Hematopoietic multipotent progenitor cell treated with erythropoietin and hydrocortisone succinate and interleukin-3 and kit ligand, for 6 days (in vitro differentiated cells): Measurements from ENCODE around the gene GALNT10.
A peak's percentile ranks its signal among the peaks of the same experiment; 100 is the strongest.

Source experiments
- DNase-seq: peaks from one replicate; pipeline ENCODE4 v3.0.0-alpha.2; 2015

The GALNT10 gene

DNA sequence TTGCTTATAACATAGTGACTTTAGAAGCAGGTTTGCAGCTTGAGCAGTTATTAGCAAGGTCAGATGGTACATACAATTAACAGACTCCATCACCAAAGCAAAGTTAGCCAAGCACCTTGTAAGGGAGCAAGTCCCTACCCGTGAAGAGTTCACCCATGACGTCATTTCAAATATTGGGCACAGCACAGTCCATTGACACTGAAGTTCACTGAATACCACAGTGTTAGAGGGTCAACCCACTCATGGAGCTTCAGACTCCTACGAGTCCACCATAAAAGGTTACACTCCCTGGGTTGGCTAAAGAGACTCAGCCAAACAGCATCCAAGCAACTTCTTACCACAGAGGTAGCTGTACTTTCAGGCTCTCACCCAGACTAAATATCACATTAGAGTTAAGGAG is 77.5 kb downstream of the GALNT10 start:
- no peak for DNase-seq

GRCh38 chr5:154269414-154269813 is 78.9 kb downstream of the GALNT10 start:
- DNase-seq, result no peak

GRCh38 chr5:154271466-154271865 is 80.9 kb downstream of the GALNT10 start:
- no peak for DNase-seq

GRCh38 chr5:154271936-154272514 is 81.5 kb downstream of the GALNT10 start:
- no peak for DNase-seq

DNA sequence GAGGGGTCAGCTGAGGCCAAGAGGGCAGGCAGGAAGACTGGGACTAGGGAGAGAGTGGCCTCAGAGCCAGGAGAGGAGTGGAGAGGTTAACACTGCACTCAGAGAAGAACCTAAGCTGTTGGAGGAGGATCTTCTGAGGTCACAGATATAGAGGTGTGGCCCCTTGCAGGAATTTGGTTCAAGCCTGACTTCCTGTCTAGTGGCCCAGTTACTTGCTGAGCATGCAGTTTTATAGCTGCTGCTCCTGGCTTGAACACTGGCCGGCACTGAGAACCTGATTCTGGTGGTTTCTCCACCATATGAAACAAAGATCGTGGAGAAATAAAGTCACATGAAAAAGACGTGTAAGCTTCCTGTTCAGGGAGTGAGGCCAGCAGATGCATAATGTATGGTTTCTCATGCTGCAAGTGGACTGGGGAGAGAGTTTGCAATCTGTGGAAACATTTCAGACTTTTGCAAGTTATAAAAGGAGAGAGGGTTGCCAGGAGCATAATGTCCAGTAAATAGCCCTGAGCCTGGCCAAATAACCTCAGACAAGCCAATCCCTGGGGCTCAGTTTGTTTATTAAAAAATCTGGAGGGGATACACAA is 82.6 kb downstream of the GALNT10 start:
- DNase-seq, result peak; percentile 78

- DNase-seq, result peak; percentile 53
Observed at GRCh38 chr5:154273963-154274827, 83.7 kb downstream of the GALNT10 start.

DNA sequence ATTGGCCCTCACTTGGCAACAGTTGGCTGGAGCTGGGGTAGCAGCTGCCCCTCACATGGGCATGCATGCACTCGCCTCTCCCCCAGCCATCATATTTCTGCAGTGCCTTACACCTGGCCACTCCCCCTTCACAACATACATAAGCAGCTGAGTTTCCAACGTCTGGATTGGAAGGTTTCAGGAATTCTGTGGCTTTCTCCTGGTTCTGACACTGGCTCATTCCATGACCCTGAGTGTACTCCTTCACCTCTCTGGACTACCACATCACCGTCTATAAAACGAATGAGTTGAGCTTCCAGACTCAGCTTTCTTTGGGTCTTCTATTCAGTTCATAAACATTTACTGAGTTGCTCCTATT is 84.3 kb downstream of the GALNT10 start:
- no peak for DNase-seq

DNA sequence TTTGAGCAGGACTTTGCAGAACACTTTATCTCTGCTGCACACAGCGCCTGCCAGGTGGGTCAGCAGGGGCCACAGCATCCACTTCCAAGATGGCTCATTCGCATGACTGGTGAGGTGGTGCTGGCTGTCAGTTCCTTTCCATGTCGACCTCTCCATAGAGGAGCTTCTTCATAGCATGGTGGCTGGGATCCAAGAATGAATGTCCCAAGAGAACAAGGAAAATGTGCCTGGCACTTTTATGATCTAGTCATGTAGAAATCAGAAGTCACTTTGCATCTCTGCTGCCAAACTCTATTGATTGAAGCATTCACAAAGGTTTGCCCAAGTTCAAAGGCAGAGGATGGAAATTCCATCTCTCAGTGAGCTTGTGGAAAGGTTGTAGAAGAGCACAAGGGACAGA is 85.0 kb downstream of the GALNT10 start:
- DNase-seq, result no peak

DNA sequence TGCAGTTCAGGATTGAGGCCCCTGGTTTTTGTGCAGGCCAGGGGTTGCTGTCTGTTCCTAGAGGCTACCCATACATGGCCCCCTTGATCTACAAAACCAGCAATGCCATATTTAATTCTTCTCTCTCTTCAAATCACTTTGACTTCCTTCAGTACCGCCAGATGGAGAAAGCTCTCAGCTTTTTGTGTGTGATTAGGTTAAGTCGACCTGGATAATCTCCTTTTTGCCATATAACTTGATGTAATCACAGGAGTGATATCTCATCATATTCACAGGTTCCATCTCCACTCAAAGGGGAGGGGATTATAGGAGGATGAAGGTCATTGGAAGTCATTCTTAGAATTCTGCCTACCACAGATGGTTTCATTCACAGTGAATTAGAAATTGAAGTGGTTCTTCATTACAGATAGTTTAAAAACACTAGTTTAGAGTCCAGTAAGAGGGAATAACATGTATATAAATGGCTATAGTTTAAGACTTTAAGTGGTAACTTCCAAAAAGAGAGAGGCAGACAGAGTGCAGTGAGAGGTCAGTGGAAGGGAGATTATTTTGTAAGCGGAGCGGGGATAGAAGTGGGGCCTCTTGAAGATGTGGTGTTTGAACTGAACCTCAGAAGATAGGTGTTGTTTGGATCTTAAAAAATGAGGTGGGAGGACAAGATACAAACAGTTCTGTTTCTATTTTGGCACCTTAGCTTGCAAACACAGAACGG is 85.9 kb downstream of the GALNT10 start:
- no peak for DNase-seq

GRCh38 chr5:154276973-154277331 is 86.4 kb downstream of the GALNT10 start:
- peak; percentile 75 for DNase-seq

- no peak for DNase-seq
Observed at GRCh38 chr5:154277499-154277898, 87.0 kb downstream of the GALNT10 start.

DNA sequence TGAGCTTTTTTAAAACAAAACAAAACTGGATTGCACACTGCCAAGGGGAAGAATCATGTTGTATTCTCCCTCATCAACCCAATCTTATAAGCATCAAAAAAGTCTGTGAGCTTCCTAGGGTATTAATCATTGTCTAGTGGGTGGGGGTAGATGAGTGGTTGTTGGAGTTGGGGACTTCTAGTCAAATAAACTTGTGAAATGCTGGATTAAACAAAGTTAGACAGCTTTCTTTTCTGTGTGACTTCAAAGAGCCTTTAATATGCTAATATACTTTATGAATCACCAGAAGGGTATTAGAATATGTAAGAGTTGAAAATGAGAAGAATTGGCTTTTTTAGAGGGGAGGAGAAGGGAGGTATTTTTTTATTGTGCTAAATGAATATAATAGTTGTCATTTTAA is 87.7 kb downstream of the GALNT10 start:
- no peak for DNase-seq

- no peak for DNase-seq
Observed at GRCh38 chr5:154278908-154279307, 88.4 kb downstream of the GALNT10 start.

DNA sequence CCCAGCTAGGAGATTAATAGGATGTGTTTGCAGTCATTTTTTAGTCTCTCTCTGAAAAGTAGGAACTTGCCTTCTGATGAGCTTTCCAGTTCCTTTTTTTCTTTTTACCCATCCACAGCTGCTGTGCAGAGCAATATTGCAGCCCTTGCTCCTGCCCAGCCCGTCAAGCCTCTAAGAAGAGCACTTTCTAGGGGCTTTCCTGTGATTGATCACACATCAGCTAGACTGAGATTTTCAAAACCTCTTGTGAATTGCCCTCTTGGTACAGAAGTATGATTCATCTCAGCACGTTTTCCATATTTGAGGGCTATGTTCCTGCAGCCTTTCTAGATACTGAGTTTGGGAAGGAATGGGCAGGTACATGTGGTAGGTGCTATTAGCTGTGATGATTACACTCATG is 93.9 kb downstream of the GALNT10 start:
- peak; percentile 15 for DNase-seq

GRCh38 chr5:154285661-154286408 is 95.3 kb downstream of the GALNT10 start:
- no peak for DNase-seq

DNA sequence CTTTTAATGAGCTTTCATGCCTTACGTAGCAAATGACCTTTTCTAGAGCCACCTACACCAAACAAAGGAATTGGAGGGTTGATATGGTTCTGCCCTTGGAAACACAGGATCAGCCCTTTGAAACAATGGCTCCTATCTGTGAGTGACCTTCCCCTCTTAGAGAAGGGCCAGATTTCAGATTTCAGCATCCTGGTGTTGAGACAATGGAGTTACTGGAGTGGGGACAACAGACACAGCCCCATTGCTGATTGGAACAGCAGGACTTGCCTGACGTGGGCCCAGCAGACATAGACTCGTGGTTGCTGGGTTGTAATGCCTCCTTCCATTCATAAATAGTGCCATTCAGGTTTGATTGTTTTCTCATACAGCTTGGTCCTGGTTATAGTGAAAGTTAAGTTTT is 96.0 kb downstream of the GALNT10 start:
- no peak for DNase-seq

DNA sequence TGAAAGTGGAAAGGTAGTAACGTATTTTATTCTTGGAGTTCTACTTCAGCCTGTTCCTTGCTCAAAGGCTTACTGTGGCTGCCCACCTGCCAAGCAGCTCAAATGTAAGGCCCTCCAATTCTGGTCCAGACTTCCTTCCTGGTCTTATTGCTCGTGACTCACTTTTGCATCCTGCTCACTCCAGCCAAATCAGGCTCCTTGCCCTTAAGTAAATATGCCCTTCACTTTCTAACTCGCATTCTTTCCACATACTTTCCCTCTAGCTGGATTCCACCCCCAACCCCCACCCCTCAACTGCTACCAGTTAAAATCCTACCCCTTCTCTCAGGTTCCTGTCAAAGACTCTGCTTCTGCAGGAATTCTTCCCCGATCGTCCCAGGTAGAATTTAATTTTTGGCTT is 96.6 kb downstream of the GALNT10 start:
- no peak for DNase-seq

- DNase-seq, result no peak
Observed at GRCh38 chr5:154288145-154288544, 97.6 kb downstream of the GALNT10 start.

- DNase-seq, result no peak
Observed at GRCh38 chr5:154291917-154292316, 101.4 kb downstream of the GALNT10 start.

DNA sequence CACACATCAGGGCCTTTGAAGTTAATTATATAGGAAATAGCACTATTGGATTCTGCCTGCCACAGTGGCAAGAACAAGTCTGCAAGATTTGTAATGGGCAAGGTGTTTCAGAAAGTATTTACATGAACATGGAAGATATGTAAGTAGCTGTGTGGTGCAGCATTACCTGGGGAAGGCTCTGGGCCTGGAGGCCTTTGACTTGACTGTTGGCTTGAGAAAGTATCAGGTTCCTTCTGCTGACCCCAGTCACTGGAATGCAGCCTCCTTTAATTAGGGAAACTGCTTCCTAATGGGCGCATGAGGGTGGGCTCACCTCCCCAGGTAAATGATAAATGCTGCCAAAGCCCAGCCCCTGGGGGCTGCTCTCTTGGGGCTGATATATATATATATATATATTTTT is 102.7 kb downstream of the GALNT10 start:
- DNase-seq, result no peak

DNA sequence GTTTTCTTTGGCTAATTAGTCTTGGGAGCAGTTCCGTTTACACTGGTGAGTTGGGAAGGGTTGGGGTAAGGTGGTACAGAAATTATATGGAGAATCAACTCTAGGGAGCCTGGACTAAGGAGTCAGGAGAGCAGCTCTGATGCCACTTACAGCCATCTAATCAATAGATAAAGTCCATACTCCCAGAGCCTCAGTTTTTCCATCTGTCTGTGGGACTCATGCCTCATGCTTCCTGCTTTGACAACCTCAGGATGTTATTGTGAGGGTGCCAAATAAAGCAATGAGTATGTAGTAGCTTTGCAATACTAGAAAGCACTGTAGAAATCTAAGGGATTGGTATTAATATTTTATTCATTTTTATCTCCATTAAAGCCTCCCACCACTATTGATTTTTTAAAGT is 105.0 kb downstream of the GALNT10 start:
- no peak for DNase-seq

GRCh38 chr5:154296525-154297159 is 106.1 kb downstream of the GALNT10 start:
- no peak for DNase-seq

- DNase-seq, result peak; percentile 56
Observed at GRCh38 chr5:154298065-154298464, 107.5 kb downstream of the GALNT10 start.
